Activated CD8-positive, alpha-beta memory T cell treated with anti-CD3 and anti-CD28 coated beads, Interleukin-2, amount 50 U/mL, for 24 hours (primary cell): ENCODE measurements around the gene TSPAN4.

Experiments used
- DNase-seq: peaks from one replicate; pipeline ENCODE4 v3.0.0-alpha.2; 2020; ENCODE audit errors: extremely low read depth

The TSPAN4 gene

DNA sequence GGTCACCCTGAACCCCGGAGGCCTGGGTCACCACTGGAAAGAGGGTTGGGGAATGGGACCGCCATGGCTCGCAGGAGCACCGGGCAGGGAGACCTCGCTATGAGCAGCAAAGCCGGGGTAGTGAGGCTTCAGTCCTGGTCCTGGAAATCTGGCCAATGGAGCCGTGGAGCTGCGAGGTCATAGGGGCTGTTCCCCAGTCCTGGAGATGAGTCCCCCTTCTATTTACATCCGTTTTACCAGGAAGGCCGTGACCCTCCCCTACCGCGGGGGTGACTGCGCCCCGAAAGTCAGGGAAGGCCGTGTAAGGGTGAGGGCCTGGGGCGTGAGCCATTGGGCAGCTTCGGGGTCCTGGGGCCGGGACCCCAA is 38.1 kb upstream of the TSPAN4 start:
- no peak for DNase-seq

DNA sequence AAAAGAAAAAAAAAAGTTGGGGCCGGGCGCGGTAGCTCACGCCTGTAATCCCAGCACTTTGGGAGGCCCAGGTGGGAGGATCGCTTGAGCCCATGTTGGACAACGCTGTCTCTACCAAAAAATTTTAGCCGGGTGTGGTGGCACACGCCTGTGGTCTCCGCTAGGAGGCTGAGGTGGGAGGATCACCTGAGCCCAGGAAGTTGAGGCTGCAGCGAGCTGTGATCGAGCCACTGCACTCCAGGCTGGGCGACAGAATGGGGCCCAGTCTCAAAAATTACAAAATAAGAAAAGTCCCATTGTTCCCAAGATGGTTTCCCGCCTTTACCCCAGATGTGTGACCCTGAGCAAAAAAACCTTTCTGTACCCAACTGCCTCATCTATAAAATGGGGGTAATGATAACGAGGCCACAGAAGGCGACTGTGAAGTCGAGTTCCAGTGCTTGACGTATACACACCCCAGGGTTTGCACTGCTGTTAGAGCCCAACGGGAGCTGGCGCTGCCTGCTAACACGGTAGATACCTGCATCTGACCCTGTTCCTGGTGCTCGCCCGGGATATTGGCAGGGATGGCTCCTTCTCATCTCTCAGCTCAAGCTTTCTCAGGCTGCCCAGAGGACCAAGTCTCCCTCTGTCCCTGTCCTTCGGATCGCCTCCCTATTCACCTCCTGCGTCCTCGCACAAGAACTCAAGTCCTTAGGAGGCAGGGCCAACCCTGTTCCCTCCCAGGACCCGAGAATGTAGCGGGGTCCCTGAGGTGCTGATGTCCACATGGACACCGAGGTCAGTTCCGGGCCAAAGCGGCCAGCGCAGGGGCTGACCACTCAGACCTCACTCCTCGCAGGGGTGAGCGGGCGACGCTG is 34.0 kb upstream of the TSPAN4 start:
- DNase-seq: no peak

DNA sequence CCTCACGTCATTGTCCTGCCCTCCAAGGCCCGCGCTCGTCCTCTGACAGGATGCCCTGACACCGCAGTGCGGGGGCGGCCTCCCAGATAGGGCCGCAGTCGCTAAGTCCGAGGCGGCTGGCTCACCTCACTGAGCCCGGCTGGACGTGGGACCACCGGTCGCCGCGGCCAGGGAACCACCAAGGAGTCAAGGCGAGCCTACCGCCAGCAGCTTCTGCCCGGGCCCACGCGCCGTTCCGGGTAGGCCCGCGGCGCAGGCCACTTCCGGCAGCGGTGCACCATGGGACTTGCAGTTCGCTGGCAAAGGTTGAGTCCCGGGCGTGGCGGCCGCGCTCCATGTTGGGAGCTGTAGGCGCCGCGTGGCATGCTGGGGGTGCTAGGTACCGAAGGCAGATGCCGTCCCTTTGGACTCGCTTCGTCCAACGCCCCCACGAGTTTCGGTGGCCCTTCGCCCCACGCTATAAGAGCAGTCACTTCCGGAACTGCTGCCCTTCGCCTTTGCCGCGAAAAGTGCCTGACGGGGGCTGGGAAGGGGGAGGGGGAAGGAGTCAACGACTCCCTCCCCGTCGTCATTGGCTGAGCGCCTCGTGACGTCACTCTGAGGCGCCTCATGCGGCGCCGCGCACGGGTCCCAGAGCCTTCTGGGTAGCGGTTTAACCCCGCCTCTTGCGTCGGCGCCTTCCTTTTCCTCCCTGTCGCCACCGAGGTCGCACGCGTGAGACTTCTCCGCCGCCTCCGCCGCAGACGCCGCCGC is 33.2 kb upstream of the TSPAN4 start, which contains the start of gene RPLP2:
TSS of gene RPLP2 (plus strand) at position 681 of the 753 bp plus-strand sequence. CDS start 268 bp downstream, outside the sequence.
- peak; percentile 96 for DNase-seq

DNA sequence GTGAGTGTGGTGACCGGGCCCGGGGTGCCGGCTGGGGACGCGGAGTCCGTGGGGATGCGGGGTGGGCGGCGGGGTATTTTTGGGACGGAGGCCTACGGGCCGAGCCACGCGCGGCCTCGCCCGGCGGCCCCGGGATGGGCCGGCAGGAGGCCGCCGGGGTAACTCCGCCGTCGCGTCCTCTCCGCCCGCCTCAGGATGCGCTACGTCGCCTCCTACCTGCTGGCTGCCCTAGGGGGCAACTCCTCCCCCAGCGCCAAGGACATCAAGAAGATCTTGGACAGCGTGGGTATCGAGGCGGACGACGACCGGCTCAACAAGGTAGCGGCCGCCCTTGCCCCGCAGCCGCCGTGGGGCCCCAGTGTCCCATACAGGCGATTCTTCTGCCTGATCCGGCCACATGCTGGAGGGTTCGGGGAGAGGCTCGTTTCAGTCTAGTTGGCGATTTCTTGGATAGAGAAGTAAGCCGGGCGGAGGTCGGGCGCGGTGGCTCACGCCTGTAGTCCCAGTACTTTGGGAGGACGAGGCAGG is 32.5 kb upstream of the TSPAN4 start:
- DNase-seq: no peak

DNA sequence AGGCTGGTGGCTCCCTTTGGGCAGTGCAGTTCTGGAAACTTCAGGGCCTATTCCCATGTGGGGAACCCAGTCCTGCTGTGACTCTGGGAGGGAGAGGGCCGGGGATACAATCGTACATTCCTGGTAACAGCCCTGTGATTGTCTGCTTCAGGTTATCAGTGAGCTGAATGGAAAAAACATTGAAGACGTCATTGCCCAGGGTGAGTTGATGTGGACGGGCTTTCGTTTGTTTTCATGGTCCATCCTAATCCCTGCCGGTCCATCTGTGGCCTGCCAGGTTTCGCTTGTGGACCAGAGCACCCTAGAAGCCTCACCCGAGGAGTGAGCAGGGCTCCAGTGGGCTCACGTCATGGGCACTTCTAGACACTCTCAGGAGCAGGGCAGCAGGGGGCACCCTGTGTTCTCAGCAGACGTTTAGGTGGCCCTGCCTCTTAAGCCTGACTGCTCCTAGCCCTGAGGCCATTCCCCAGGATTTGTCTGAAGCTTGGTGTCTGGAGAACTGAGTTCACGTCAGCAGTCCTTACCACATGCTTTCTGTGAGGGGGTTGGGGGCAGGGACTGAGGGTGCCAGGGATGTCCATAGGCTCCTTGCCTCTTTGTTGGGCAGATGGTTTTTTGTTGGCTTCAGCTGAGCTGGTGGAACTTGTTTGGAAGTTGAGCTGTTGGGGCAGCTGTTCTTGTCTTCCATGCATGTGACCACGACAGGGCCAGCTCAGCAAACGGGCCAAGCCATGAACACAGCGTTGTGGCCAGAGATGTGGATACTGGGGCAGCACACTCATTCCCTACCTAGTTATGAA is 31.0 kb upstream of the TSPAN4 start:
- no peak for DNase-seq

DNA sequence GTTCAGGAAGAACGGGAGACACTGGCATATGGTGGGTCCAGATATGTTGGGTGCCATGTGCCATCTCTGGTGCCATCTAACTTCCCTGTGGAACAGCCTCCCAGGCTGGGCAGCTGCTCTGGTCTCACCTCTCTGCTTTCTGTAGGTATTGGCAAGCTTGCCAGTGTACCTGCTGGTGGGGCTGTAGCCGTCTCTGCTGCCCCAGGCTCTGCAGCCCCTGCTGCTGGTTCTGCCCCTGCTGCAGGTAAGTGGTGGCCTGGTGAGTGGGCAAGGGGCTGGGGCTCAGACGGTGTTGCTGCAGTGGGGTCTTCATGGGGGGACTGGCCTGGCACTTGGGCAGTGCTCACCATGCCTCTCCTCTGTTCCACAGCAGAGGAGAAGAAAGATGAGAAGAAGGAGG is 30.3 kb upstream of the TSPAN4 start:
- DNase-seq: no peak

DNA sequence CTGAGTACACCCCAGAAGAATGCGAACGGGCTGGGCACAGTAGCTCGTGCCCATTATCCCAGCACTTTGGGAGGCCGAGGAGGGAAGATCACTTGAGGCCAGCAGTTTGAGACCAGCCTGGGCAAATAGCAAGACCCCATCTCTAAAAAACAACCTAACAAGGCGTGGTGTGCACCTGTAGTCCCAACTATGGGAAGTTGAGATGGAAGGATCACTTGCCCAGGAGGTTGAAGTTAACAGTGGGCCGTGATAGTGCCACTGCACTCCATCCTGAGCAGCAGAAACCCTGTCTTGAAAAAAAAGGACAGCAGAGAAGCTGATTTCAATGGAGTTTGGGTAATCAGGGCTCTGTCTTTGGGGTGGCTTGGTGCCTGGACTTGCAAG is 29.6 kb upstream of the TSPAN4 start:
- no peak for DNase-seq

DNA sequence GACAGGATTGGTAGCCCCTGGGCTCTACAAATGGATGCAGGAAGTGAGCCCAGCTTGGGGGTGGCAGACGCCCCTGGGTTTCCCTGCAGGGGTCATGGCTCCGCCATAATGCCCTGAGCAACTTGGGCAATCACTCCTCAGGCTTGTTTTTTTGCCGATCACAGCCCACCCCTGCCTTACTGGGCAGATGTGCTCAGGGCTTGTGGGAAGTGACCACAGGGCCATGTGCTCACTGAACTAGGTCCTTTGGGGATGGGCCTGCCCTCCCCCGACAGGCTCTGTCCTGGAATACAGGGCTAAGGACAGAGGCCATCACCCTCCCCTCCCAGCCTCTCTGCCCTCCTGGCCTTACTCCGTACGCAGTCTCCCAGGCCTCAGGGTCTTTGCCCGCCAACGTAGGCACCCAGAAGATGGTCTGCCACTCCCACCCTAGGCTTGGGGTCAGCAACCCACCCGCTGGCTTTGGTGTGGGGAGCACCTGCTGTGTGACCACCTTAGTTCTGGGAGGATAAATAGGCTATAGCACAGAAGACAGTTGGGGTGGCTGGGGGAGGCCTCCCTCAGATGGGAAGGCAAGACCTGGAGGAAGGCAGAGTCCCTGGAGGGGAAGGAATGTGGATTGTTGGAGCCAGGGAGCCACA is 29.1 kb upstream of the TSPAN4 start:
- no peak for DNase-seq

DNA sequence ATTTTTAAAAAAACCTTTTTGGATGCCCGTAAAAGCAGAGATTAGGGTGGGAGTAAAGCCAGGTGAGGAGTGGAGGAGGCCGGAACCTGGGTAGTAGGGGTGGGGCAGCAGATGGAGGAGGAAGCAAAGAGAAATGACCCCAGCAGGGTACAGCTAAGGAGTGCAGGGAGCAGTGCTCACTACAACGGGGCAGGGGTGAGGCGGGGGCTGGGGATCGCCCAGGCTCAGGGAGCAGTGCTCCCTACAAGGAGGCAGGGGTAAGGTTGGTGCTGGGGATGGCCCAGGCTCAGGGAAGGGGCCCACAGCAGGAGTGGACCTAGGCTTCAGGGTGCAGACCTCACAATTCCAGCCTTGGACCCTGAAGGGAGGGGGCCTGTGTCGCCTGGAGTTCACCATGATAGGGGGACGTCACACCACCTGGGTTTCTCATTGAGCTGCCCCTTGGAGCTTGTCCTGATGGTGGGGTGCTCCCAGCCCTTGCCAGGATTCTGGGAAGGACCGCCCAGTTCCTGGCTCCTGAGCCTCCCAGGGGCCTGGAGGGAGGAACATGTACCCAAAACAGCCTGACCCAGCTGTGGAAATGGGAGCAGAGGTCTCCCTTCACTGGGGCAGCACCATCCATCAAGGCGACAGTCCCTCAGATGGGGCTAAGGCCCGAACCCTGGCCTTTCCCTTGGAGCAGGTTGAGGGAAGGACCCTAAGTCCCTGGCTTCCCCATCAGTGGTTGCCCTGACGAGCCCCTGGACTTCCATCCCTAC is 26.8 kb upstream of the TSPAN4 start:
- no peak for DNase-seq

DNA sequence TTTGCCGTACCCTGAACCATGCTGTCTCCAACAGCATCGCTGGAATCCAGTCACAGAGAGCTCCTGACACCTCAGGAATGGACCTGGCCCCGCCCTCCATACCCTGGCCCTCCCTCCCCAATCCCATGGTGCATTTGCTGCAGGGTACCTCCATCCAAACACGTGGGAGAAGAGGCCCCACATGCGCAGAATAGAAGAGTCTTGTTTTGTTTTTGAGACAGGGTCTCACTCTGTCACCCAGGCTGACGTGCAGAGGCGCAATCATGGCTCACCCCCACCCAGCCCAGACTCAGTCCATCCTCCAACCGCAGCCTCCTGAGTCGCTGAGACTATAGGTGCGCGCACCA is 26.2 kb upstream of the TSPAN4 start:
- no peak for DNase-seq

DNA sequence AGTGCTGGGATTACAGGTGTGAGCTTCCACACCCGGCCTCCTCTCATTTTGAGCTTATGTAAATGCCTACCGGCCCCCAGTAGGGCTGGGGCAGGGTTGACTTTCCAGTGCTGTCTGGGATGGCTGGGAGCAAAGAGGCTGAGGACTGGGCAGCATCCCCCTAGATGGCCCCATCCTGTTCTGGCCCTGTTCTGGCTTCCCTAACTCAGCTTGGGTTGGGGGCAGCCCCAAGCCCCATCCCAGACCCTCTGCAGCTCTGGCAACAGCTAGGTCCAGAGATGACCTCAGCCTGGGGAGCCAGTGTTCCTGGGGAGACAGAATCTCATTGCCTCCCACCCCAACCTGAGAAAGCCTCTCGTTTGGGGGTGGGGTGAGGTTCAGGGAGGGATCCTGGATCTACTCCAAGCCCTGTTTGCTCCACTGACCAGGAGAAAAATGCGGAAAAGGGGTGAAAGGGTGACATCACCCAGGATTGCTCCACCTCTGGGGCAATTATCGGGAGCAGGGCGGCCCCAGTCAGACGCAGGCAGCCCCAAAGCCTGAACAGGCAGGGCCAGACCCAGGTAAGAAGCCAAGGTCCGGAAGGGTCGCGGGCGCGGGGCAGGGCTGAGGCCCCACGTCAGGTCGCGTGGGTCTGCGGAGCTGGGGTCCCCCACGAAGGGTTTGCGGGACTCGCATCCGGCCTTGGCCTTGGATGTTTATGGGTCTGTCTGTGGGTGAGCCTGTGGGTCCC is 24.1 kb upstream of the TSPAN4 start, which contains the start of gene PNPLA2:
TSS of gene PNPLA2 (plus strand) at position 519 of the 733 bp plus-strand sequence. CDS start 805 bp downstream, outside the sequence.
- no peak for DNase-seq

DNA sequence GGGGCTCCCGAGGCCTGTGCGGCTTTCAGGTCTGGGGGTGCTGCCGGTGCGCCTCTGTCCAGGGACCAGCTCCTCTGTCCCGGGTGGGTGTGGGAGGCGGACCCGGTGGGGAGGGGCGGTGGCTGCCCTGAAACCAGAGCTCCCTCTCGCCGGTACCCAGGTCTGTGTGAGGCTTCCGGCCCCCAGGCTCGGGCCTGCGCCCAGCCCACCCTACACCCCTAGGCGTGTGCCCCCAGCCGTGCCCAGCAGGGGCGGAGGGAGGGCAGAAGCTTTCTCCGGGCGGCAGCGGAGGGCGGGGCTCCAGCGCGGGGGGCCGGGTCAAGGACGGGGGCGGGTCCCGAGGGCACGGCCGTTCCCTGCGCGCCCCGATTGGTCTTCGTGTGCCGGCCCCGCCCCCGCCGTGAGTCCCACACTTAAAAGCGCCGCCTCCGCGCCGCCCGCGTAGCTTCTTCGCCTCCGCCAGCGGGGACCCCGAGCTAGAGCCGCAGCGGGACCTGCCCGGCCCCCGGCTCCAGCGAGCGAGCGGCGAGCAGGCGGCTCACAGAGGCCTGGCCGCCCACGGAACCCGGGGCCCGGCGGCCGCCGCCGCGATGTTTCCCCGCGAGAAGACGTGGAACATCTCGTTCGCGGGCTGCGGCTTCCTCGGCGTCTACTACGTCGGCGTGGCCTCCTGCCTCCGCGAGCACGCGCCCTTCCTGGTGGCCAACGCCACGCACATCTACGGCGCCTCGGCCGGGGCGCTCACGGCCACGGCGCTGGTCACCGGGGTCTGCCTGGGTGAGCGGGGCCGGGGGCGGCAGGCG is 23.3 kb upstream of the TSPAN4 start:
- peak; percentile 65 for DNase-seq

DNA sequence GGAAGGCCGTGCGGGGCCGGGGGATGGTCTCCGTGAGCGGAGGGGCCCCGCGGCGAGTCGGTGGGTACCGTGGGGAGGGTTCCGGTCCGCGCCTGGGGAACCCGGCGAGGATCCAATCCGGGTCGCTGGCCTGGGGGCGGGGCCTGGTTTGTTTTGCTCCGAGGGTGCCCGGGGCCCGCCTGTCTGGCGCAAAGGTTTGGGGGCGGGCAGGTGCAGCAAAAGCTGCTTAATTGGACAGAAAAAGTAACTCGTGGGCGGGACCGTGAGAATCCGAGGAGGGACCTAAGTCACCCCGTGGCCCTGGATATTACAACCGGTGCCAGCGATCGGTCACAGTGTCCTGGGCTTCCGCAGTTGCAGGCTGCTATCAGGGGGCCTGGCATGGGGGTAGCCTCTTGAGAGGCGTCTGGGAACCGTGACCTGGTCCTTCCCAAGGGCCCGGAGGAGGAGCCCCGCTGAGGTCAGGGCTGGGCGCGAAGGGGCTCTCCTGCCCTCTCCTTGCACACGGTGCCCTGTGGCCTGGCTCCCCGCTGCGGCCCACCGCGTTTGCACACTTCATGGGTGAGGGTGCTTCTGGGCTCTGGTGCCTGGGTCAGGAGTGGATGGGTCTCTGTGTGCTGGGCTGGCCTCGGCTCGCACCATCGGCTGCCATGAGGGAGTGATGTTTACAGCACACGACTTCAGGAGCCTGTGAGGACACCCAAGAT is 22.6 kb upstream of the TSPAN4 start:
- DNase-seq: peak; percentile 73

DNA sequence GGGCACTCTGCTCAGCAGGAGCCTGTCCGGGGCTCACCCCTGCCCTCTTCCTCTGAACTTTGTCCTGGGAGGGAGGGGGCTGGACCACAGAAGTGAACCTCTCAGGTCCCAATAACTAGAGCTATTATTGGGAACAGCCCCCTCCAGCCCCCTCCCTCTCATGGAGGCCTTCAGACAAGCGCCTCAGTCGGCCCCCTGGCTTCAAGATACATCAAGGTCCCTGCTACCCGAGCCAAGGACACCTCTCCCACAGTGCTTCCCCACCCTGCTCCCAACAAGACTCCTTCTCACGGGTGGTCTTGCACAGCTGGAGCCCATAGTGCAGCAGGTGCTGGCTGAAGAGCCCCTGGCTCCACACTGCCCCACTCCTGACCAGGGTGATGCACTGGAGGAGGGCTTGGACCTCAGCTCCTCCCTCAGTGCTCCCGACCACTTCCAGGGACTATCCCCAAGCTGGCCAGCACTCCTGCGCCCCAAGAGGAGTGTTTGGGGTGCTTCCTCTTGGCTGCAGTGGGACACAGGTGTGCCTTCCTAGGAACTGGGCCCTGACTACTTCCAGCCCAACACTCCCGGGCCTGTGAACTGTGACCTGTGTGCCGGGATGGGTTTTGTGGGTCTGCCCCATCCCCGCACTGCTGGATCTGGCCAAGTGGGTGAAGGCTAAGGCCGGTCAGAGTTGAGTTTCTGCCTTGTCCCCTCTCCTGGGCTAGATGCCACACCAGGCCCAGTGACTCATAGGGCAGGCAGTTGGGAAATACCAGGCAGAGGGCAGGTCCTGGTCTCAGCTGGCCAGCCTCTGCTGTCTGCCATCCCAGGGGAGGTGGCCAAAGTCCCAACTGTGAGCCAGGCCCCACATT is 21.8 kb upstream of the TSPAN4 start:
- DNase-seq: no peak

DNA sequence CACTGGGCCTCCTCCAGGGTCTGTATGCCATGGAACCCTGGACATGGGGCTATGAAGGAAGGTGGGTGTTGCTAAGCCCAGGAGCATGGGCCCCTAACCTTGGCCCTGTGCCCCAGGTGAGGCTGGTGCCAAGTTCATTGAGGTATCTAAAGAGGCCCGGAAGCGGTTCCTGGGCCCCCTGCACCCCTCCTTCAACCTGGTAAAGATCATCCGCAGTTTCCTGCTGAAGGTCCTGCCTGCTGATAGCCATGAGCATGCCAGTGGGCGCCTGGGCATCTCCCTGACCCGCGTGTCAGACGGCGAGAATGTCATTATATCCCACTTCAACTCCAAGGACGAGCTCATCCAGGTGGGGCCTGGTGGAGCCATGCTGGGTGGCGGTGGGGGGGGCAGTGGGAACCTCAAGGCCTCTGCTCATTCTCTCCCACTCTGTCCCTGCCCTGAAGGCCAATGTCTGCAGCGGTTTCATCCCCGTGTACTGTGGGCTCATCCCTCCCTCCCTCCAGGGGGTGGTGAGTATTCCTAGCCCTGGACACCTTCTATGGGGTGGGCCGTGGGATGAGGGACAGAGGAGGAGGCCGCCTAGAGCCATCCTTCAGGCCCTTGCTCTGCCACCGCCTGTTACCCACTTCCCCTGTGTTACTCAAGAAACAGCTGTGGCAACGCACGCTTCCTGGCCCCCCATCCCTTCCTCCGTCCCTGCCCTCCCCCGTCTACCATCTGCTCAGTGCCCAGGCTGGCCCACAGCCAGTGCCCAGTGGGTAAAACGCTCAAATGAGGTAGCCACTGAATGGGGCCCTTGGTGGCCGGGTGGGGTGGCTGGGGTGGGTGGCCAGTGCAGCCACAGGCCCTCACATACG is 20.9 kb upstream of the TSPAN4 start:
- no peak for DNase-seq

DNA sequence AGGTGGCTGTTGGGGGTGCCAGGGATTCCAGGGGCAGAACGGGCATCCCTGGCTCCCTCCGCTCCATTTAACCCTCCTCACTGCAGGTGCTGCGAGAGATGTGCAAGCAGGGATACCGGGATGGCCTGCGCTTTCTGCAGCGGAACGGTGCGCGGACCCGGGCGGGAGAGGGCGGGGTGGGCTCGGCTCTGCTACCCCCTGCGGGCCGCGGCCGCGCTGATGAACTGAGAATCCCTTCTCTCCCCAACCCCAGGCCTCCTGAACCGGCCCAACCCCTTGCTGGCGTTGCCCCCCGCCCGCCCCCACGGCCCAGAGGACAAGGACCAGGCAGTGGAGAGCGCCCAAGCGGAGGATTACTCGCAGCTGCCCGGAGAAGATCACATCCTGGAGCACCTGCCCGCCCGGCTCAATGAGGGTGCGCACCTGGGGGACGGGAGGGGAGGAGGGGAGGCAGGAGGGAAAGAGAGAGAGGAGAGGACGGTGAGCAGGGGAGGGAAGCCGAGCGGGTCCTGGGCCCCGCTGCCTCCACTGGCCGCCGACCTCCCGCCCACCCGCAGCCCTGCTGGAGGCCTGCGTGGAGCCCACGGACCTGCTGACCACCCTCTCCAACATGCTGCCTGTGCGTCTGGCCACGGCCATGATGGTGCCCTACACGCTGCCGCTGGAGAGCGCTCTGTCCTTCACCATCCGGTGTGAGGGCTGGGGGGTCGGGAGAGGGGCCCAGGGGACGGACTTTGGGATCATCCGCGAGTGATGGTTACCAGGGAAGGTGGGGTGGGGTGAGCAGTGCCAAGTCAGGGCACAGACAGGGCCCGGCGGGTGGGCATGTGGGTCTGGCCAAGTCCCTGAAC is 19.0 kb upstream of the TSPAN4 start:
- DNase-seq: no peak
